K562 (cell line): Measurements from ENCODE around the gene FAM193A. TPM values are rescaled to one million over a fixed set of nuclear protein-coding genes. Genes with fewer than 3 reads are reported as not detected.

Experiments
- ATAC-seq: fragments of 200-7000 bp; cut with Tn5 transposase; 3 replicates; pipeline ENCODE4 v1.9.1; 2020; ENCODE audit warnings: moderate library complexity
- BruUV-seq: library from RNA; stranded (reverse); fragments of 400-500 nt; replicated peaks from 2 replicates; lab custom pipeline; 2021; lab: Mats Ljungman, UMichigan
- CTCF ChIA-PET: fragments of 300-600 bp; formaldehyde crosslinking; extraction: SDS; loops from one replicate; lab custom pipeline; 2021; ENCODE audit warnings: low intra/inter-chr PET ratio; lab: Yijun Ruan, JAX
- POLR2A ChIA-PET: fragments of 300-600, 350-650 bp; sonication (Branson Sonifier 250); formaldehyde crosslinking; extraction: SDS; loops from one replicate; lab custom pipeline; 2021; ENCODE audit warnings: antibody characterized with exemption, inconsistent platforms; lab: Yijun Ruan, JAX
- DNase-seq, 4 experiments: peaks; one replicate each; pipeline versions ENCODE4 v3.0.0 to v3.0.0-alpha.2; 2011 to 2018; ENCODE audit warnings: low spot score in 3 of 4, mixed read lengths in 3 of 4; ENCODE audit errors: extremely low read depth in 1 of 4
- FAIRE-seq: peaks from 2 replicates; lab custom pipeline; 2011; peaks lifted over from hg19 to GRCh38; lab: Jason Lieb, UNC
- H2AFZ ChIP-seq: 2 replicates; pipeline ENCODE4 v1.6.0; 2011; ENCODE audit warnings: low read depth, low read length, control low read depth, inconsistent platforms
- H3K27ac ChIP-seq: fragments of 200-600 bp; 3 replicates; pipeline ENCODE4 v1.8.0; 2011; ENCODE audit warnings: low read depth, mild to moderate bottlenecking, control low read depth, inconsistent platforms, low read length, moderate library complexity, mixed read lengths; ENCODE audit errors: extremely low read depth
- H3K27me3 ChIP-seq, 2 experiments: fragments of 300-600 bp in 1 of 2; 2 replicates in 1 of 2; 3 replicates in 1 of 2; pipeline versions ENCODE4 v1.6.0 to v1.8.0; 2011; ENCODE audit warnings: inconsistent platforms in 2 of 2, low read length in 2 of 2, mild to moderate bottlenecking in 1 of 2, mixed read lengths in 1 of 2, moderate library complexity in 1 of 2; ENCODE audit not compliant: control insufficient read depth in 2 of 2, insufficient read depth in 2 of 2
- H3K36me3 ChIP-seq: fragments of 300-600 bp; 3 replicates; pipeline ENCODE4 v1.8.0; 2011; ENCODE audit warnings: mild to moderate bottlenecking, low read length, inconsistent platforms; ENCODE audit not compliant: control insufficient read depth, insufficient read depth
- H3K4me1 ChIP-seq, 2 experiments: fragments of 200-600 bp in 1 of 2; replicated peaks in 1 of 2; 2 replicates in 1 of 2; 3 replicates in 1 of 2; pipeline versions ENCODE4 v1.5.1 to v1.8.0; 2011; ENCODE audit warnings: inconsistent platforms in 2 of 2, low read length in 2 of 2, mild to moderate bottlenecking in 1 of 2, mixed read lengths in 1 of 2, moderate library complexity in 1 of 2; ENCODE audit not compliant: control insufficient read depth in 2 of 2, insufficient read depth in 2 of 2
- H3K4me2 ChIP-seq: 2 replicates; pipeline ENCODE4 v1.6.1; 2011; ENCODE audit warnings: low read length, control low read depth, inconsistent platforms, mixed read lengths; ENCODE audit not compliant: insufficient read depth
- H3K4me3 ChIP-seq: fragments of 200-600 bp; sonication (generic), shearing (Covaris generic); 2 replicates; pipeline ENCODE4 v1.5.1; 2016; ENCODE audit warnings: control low read depth, inconsistent platforms
- H3K79me2 ChIP-seq: fragments of 200-600 bp; 3 replicates; pipeline ENCODE4 v1.8.0; 2011; ENCODE audit warnings: low read length, inconsistent platforms; ENCODE audit not compliant: control insufficient read depth, insufficient read depth
- H3K9ac ChIP-seq, 2 experiments: 2 replicates each; pipeline versions ENCODE4 v1.6.0 to v1.6.1; 2011; ENCODE audit warnings: low read depth in 2 of 2, low read length in 2 of 2, control low read depth in 1 of 2, inconsistent platforms in 1 of 2, mild to moderate bottlenecking in 1 of 2, mixed read lengths in 1 of 2; ENCODE audit not compliant: insufficient read depth in 1 of 2
- H3K9me1 ChIP-seq: one replicate; pipeline ENCODE4 v1.6.0; 2011; ENCODE audit warnings: inconsistent platforms, mild to moderate bottlenecking, low read length, moderate library complexity; ENCODE audit not compliant: control insufficient read depth, insufficient read depth
- H3K9me3 ChIP-seq: replicated peaks from 2 replicates; pipeline ENCODE4 v1.5.1; 2011; ENCODE audit warnings: low read depth, low read length, inconsistent platforms; ENCODE audit not compliant: control insufficient read depth, insufficient read depth
- H4K20me1 ChIP-seq: replicated peaks from 2 replicates; pipeline ENCODE4 v1.6.1; 2011; ENCODE audit warnings: low read length, inconsistent platforms, mixed read lengths; ENCODE audit not compliant: control insufficient read depth, insufficient read depth
- ATF1 ChIP-seq, 2 experiments: fragments of 450-650 bp in 1 of 2; IDR thresholded peaks; 2 replicates each; pipeline ENCODE4 v1.6.1; 2016; ENCODE audit warnings: missing compliant biosample characterization in 1 of 2, missing genetic modification characterization in 1 of 2
- CREM ChIP-seq: IDR thresholded peaks from 2 replicates; pipeline ENCODE4 v1.6.1; 2014; ENCODE audit warnings: antibody characterized with exemption, low read depth
- EGR1 ChIP-seq: fragments of 450-650 bp; conservative IDR thresholded peaks from 2 replicates; pipeline ENCODE4 v1.6.1; 2017; ENCODE audit warnings: mild to moderate bottlenecking
- EZH2 ChIP-seq: IDR thresholded peaks from 2 replicates; pipeline ENCODE4 v1.6.1; 2012; ENCODE audit warnings: low read depth, mild to moderate bottlenecking, inconsistent platforms, low read length, borderline replicate concordance
- LEF1 ChIP-seq: fragments of 450-650 bp; IDR thresholded peaks from 2 replicates; pipeline ENCODE4 v1.6.1; 2016; ENCODE audit warnings: mild to moderate bottlenecking
- MIER1 ChIP-seq: fragments of 450-650 bp; IDR thresholded peaks from 2 replicates; pipeline ENCODE4 v1.6.1; 2016; ENCODE audit warnings: antibody characterized with exemption, mild to moderate bottlenecking, low read depth
- NR1H2 ChIP-seq: sonication (generic); formaldehyde crosslinking; IDR thresholded peaks from 2 replicates; pipeline ENCODE4 v1.4.0; 2020; ENCODE audit warnings: mild to moderate bottlenecking, missing genetic modification reagents
- PHTF2 ChIP-seq: fragments of 250-450 bp; sonication (Bioruptor Pico); IDR thresholded peaks from 2 replicates; pipeline ENCODE4 v1.5.0; 2021; ENCODE audit warnings: mild to moderate bottlenecking
- RFX1 ChIP-seq: fragments of 450-650 bp; IDR thresholded peaks from 2 replicates; pipeline ENCODE4 v1.6.1; 2016; ENCODE audit warnings: mild to moderate bottlenecking, moderate library complexity
- TAF9B ChIP-seq: fragments of 450-650 bp; IDR thresholded peaks from 2 replicates; pipeline ENCODE4 v1.6.1; 2018; ENCODE audit warnings: mild to moderate bottlenecking; ENCODE audit not compliant: partially characterized antibody
- U2AF1 ChIP-seq: fragments of 200-400 bp; formaldehyde crosslinking; optimal IDR thresholded peaks from 2 replicates; pipeline ENCODE3; 2017; ENCODE audit warnings: mild to moderate bottlenecking, low read depth, low read length, moderate library complexity
- ZC3H8 ChIP-seq: fragments of 450-650 bp; IDR thresholded peaks from 2 replicates; pipeline ENCODE4 v1.6.1; 2017
- WGBS: fragments of 100-300 bp; shearing (Covaris generic); methylation state at CpG from one replicate; pipeline ENCODE4 v1.1.6; 2016; ENCODE audit warnings: low coverage, mixed read lengths; ENCODE audit not compliant: insufficient coverage; ENCODE audit errors: missing lambda C conversion rate; 5-methylcytosine and 5-hydroxymethylcytosine counted together
- in situ Hi-C: fragments of 300-500 bp; cut with MboI; formaldehyde crosslinking; loops from 4 replicates; pipeline ENCODE4 v1.15.0; 2018; ENCODE audit warnings: inconsistent platforms, mixed read lengths
- intact Hi-C: fragments of 100-400 bp; cut with micrococcal nuclease; formaldehyde crosslinking; loops from 2 replicates; pipeline ENCODE4 v1.14.2; 2022
- polyA plus RNA-seq, 8 experiments: library from polyadenylated mRNA; depleted of rRNA in 4 of 8; stranded (reverse) in 5 of 8; unstranded in 3 of 8; fragments of >200 nt; fragmentation: Nextera tagmentation in 2 of 8; fragmentation: Illumina TruSeq in 1 of 8; extraction: Ambion mirVana in 2 of 8; extraction: Trizol in 1 of 8; gene quantifications; 2 replicates each; pipeline versions ENCODE4 v1.2.1 to v1.2.3, GENCODE V29; 2011 to 2014; ENCODE audit warnings: inconsistent platforms in 1 of 8, missing spikeins in 1 of 8
- total RNA-seq, 7 experiments: library from RNA; depleted of rRNA in 6 of 7; stranded (reverse); fragments of >200 nt in 6 of 7; fragmentation: Illumina TruSeq in 2 of 7; extraction: Trizol in 2 of 7; gene quantifications; 2 replicates each; pipeline versions ENCODE4 v1.2.1 to v1.2.3, GENCODE V29; 2011 to 2021; ENCODE audit warnings: low replicate concordance in 1 of 7
- TF ChIP-seq, protein P1 (sequence below): fragments of 450-650 bp; IDR thresholded peaks from 2 replicates; pipeline ENCODE4 v1.6.1; 2016
- TF ChIP-seq, protein P2 (sequence below): sonication (generic); formaldehyde crosslinking; IDR thresholded peaks from 2 replicates; pipeline ENCODE4 v1.9.0; 2022; ENCODE audit warnings: mild to moderate bottlenecking, missing genetic modification reagents
- TF ChIP-seq, protein P3 (sequence below): IDR thresholded peaks from 2 replicates; pipeline ENCODE4 v1.6.1; 2016; ENCODE audit warnings: missing genetic modification characterization, missing compliant biosample characterization

FAM193A gene
- total and polyA plus RNA-seq, 9 of the 15 experiments (the other 6 are each of a cell fraction or from before 2014, with no cell fraction given), result 0.46 to 24.6 (median 9.6) TPM

DNA sequence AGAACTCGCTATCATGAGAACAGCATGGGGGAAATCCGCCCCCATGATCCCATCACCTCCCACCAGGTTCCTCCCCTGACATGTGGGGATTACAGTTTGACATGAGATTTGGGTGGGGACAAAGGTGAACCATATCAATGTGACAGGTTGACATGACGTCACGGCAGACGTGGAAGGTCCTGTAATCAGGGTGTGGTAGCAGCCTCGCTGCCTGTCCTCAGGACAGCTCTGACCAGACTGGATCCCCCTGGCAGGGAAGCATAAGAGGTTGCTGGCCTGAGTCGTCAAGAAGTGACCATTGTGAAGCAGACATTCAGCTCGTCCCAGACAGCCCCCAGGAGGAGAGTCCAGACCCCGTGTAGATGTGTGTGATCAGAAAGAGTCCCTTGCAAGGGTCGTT is 115.1 kb downstream of the FAM193A start (continued):
- TF ChIP-seq MIER1 (no peak), ZC3H8 (no peak), LEF1 (no peak), RFX1 (no peak), PHTF2 (no peak), NR1H2 (CRISPR knock-in tag) (no peak), TAF9B (no peak), CREM (peak; percentile 59), ATF1 (CRISPR knock-in tag; IDR thresholded peaks at IDR 0.05) (no peak), ATF1 (tag; IDR thresholded peaks at IDR 0.05) (peak; percentile 41), EGR1 (peak; percentile 42; the same call in 1 of the 2 replicates)
- TF ChIP-seq, protein P1, sequence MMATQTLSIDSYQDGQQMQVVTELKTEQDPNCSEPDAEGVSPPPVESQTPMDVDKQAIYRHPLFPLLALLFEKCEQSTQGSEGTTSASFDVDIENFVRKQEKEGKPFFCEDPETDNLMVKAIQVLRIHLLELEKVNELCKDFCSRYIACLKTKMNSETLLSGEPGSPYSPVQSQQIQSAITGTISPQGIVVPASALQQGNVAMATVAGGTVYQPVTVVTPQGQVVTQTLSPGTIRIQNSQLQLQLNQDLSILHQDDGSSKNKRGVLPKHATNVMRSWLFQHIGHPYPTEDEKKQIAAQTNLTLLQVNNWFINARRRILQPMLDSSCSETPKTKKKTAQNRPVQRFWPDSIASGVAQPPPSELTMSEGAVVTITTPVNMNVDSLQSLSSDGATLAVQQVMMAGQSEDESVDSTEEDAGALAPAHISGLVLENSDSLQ, result 0 out of 2 replicates have a peak, but pooled peaks have one; percentile 14
- TF ChIP-seq, protein P2, sequence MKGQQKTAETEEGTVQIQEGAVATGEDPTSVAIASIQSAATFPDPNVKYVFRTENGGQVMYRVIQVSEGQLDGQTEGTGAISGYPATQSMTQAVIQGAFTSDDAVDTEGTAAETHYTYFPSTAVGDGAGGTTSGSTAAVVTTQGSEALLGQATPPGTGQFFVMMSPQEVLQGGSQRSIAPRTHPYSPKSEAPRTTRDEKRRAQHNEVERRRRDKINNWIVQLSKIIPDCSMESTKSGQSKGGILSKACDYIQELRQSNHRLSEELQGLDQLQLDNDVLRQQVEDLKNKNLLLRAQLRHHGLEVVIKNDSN (CRISPR knock-in tag), result 0 out of 2 replicates have a peak, but pooled peaks have one; percentile 6

DNA sequence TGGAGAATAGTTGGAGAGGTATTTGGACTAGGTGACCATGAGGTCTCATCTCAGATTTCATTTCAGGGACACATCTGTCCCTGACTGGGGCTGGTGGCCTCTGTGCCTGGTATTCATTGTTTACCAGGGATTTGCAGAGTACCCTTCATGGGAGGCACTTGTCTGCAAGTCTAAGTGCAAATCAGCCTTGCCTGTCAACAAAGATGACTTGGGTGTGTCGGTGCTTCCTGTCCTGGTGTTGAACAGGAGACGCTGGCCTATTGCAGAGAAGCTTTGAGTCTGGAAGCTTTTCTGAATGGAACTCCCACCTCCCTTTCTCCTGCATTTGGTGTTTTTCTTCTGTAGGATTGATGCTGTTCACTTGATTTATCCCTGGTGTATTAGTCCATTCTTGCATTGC is 115.6 kb downstream of the FAM193A start:
- peak; percentile 44 for ATAC-seq
- POLR2A ChIA-PET, result no interaction called here
- no peak overlapping the region for H3K4me2 ChIP-seq
- TF ChIP-seq U2AF1, result no peak
- TF ChIP-seq, protein P3, sequence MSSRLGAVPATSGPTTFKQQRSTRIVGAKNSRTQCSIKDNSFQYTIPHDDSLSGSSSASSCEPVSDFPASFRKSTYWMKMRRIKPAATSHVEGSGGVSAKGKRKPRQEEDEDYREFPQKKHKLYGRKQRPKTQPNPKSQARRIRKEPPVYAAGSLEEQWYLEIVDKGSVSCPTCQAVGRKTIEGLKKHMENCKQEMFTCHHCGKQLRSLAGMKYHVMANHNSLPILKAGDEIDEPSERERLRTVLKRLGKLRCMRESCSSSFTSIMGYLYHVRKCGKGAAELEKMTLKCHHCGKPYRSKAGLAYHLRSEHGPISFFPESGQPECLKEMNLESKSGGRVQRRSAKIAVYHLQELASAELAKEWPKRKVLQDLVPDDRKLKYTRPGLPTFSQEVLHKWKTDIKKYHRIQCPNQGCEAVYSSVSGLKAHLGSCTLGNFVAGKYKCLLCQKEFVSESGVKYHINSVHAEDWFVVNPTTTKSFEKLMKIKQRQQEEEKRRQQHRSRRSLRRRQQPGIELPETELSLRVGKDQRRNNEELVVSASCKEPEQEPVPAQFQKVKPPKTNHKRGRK (tag), result no peak
- no peak for TF ChIP-seq EZH2
- no peaks in the 10 kb centered on the region for H3K9me1 ChIP-seq
- H3K9me3 ChIP-seq, result no peaks in the 10 kb centered on the region
- peak; percentile 55 for FAIRE-seq
- peaks cover 2 to 11% of the 10 kb centered on the region in 2 experiments; a peak in 3 of 5 replicates for H3K4me1 ChIP-seq
- DNase-seq, result peak in 1 of 4 experiments; percentile 11
- BruUV-seq, result no TSS peak
- no peaks in the 10 kb centered on the region for H3K79me2 ChIP-seq
- CTCF ChIA-PET, result no interaction called here
- peaks cover 69% of the 10 kb centered on the region for H3K36me3 ChIP-seq
- no peak overlapping the region for H3K9ac ChIP-seq
- in situ Hi-C loops (no loop called here), intact Hi-C loops (no loop called here)
- no peaks in the 10 kb centered on the region for H3K27me3 ChIP-seq
- no peak overlapping the region for H3K27ac ChIP-seq
- H4K20me1 ChIP-seq, result 0 out of 2 replicates have a peak, but pooled peaks cover 3% of the 10 kb centered on the region
- no peak overlapping the region for H2AFZ ChIP-seq
- H3K4me3 ChIP-seq, result no peak overlapping the region
- 66% methylated on average over 2 of the region's 2 CpGs for WGBS
